ENCODE results near the gene SYVN1. TPM values are rescaled to one million over a fixed set of nuclear protein-coding genes. Genes with fewer than 3 reads are reported as not detected.
A peak's percentile ranks its signal among the peaks of the same experiment; 100 is the strongest.

Gene SYVN1
- total RNA-seq, 4 donors from 2014 or later: 19.0 to 38.7 (median 26.0) TPM

DNA sequence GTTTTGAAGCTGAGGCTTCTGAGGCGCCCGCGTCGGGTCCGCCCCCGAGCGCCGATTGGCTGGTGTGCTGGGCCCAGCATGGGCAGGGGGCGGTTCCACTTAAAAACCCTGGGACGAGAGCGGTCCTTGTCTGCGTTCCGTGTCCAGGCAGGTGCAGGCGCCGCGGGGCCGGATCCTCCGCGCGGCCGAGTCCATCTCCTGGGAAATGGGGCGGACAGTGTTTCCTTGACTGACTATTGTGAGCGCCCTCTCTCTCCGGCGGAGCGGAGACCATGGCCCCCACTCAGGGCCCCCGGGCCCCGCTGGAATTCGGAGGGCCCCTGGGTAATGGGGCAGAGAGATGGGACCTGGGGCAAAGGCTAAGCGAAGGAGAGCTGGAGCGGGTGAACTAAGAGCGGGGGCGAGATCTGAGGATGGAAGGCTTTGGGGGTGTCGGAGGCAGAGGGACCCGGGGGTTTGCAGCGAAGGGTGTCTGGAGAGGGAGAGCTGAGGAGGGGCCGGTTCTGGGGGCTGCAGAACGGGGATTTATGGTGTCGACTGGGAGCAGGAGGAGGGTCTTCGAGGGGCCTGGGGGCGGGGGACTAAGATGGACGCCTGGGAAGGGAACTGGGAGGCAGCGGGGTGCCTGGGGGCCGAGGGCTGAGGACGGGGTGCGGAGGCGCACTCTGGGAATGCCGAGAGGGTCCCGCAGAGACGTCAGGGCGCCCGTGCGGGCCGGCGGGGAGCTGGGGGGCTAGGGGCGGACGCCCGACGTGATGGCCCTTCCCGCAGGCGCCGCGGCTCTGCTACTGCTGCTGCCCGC is 22.4 kb downstream of the SYVN1 start, which contains the start of gene TM7SF2:
Gene TM7SF2, plus strand, starts transcription at position 129 of the 802 bp plus-strand sequence. Its CDS starts 144 bp downstream, at position 273.
- no peaks in the 10 kb centered on the region for H3K27me3 ChIP-seq
- peak within 1 kb of the TSS; percentile 44 to 84 (median 78) for H3K27ac ChIP-seq
- H3K9me3 ChIP-seq: no peaks in the 10 kb centered on the region
- peaks cover 0 to 53% of the 10 kb centered on the region in 2 donors for H3K36me3 ChIP-seq
- 0% methylated on average over 6 to 18 of the region's 64 CpGs for WGBS, 2 donors (ENCODE audit: low coverage in 1 of 2)
- peaks cover 7 to 63% (median 31%) of the 10 kb centered on the region in 3 donors for H3K4me1 ChIP-seq
- no peak for TF ChIP-seq EP300 (IDR thresholded peaks at IDR 0.05)
- TF ChIP-seq POLR2AphosphoS5 (IDR thresholded peaks at IDR 0.05): peak; percentile 71
- peak; percentile 39 to 61 for TF ChIP-seq POLR2A (IDR thresholded peaks at IDR 0.05)
- TF ChIP-seq CTCF (IDR thresholded peaks at IDR 0.05): peak in 2 of 4 experiments; percentile 1 to 4
- H3K4me3 ChIP-seq: peak within 1 kb of the TSS; percentile 36 to 56
- peak; percentile 93 for ATAC-seq

DNA sequence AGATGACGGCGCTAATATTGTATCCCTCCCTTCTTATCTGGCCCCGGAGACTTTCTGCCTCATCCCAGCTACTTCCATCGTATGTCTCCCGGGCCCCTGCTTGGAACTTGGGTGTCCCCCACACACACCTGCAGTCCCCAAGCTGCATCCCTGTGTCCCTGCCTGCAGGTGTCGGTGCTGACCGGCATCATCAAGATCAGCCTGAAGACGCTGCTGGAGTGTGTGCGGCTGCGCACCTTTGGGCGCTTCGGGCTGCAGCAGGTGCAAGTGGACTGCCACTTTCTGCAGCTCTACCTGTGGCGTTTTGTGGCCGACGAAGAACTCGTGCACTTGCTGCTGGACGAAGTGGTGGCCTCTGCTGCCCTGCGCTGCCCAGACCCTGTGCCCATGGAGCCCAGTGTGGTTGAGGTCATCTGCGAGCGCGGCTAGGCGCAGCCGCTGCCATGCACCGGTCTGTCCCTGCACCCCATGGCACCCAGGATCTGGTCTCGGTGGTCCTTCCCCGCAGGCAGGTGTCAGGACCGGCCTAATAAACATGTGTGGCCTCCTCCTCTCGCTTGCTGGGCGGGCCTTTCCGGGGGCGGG is 23.1 kb downstream of the SYVN1 start:
- peak overlapping the region in 3 of 4 donors; percentile 75 to 84 (median 81) for H3K27ac ChIP-seq
- H3K4me3 ChIP-seq: peak overlapping the region in 1 of 2 donors; percentile 56
- no peak for TF ChIP-seq EP300 (IDR thresholded peaks at IDR 0.05)
- TF ChIP-seq CTCF (IDR thresholded peaks at IDR 0.05): peak in 1 of 4 experiments; percentile 6
- 65% methylated on average over 6 of the region's 31 CpGs; no CpG with 5 or more reads in 1 of the 2 donors for WGBS, 2 donors (ENCODE audit: low coverage in 1 of 2)
- no peak for ATAC-seq
- peaks cover 4 to 56% (median 25%) of the 10 kb centered on the region in 3 donors for H3K4me1 ChIP-seq
- H3K27me3 ChIP-seq: no peaks in the 10 kb centered on the region
- peaks cover 0 to 52% of the 10 kb centered on the region in 2 donors for H3K36me3 ChIP-seq
- H3K9me3 ChIP-seq: no peaks in the 10 kb centered on the region

- H3K36me3 ChIP-seq: peaks cover 0 to 52% of the 10 kb centered on the region in 2 donors
- peak; percentile 98 to 100 (median 99) for TF ChIP-seq CTCF (IDR thresholded peaks at IDR 0.05)
- no peak for TF ChIP-seq POLR2AphosphoS5 (IDR thresholded peaks at IDR 0.05)
- TF ChIP-seq EP300 (IDR thresholded peaks at IDR 0.05): no peak
- H3K9me3 ChIP-seq: no peaks in the 10 kb centered on the region
- H3K27me3 ChIP-seq: no peaks in the 10 kb centered on the region
- ATAC-seq: peak; percentile 30
- WGBS, 2 donors (ENCODE audit: low coverage in 1 of 2): 0 to 21% methylated on average over 3 to 6 of the region's 18 CpGs
- peaks cover 4 to 47% (median 20%) of the 10 kb centered on the region in 3 donors for H3K4me1 ChIP-seq
- peak overlapping the region in 3 of 4 donors; percentile 75 to 84 (median 81) for H3K27ac ChIP-seq
- no peak overlapping the region for H3K4me3 ChIP-seq
Measured at GRCh38 chr11:65110354-65110861, 23.9 kb downstream of the SYVN1 start.

DNA sequence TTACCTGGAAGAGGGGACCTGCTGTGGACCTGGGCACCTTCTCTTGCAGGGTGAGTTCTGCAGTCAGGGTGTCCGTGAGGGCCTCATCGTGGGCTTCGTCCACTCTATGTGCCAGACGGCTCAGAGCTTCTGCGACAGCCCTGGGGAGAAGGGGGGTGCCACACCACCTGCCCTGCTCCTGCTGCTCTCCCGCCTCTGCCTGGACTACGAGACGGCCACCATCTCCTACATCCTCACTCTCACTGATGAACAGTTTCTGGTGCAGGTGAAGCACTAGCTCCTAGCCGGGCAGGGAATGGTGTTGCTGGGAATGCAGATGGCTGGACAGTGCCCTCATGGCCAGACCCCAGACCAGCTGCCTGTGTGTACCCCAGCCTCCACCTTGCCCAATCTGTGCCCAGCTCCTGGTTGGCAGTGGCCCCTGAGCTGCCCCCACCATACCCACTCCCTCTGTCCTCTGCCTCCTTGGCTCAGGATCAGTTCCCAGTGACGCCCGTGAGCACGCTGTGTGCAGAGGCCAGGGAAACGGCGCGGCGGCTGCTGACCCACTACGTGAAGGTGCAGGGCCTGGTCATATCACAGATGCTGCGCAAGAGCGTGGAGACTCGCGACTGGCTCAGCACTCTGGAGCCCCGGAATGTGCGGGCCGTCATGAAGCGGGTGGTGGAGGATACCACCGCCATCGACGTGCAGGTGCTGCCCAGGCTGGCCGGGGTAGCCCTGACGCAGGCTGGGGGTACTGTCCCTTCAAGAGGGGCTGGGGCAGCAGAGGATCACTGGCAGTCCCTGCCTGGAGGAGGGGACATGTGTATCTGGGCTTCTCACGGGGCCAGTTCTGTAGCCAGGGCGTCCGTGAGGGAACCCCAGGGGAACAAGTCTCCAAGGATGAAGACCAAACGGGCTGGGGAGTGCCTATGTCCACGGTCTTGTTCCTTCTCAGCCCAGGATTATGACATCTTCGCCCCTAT is 24.8 kb downstream of the SYVN1 start:
- H3K9me3 ChIP-seq: no peaks in the 10 kb centered on the region
- no peak for TF ChIP-seq CTCF (IDR thresholded peaks at IDR 0.05)
- TF ChIP-seq POLR2AphosphoS5 (IDR thresholded peaks at IDR 0.05): no peak
- TF ChIP-seq EP300 (IDR thresholded peaks at IDR 0.05): no peak
- peaks cover 0 to 50% of the 10 kb centered on the region in 2 donors for H3K36me3 ChIP-seq
- no peak overlapping the region for H3K4me3 ChIP-seq
- peaks cover 4 to 44% (median 20%) of the 10 kb centered on the region in 3 donors for H3K4me1 ChIP-seq
- 83 to 89% methylated on average over 7 to 8 of the region's 36 CpGs for WGBS, 2 donors (ENCODE audit: low coverage in 1 of 2)
- no peak for ATAC-seq
- H3K27me3 ChIP-seq: no peaks in the 10 kb centered on the region
- peak overlapping the region in 2 of 4 donors; percentile 75 to 81 for H3K27ac ChIP-seq
